Measurements from ENCODE around the gene PTOV1.

PTOV1 gene

DNA sequence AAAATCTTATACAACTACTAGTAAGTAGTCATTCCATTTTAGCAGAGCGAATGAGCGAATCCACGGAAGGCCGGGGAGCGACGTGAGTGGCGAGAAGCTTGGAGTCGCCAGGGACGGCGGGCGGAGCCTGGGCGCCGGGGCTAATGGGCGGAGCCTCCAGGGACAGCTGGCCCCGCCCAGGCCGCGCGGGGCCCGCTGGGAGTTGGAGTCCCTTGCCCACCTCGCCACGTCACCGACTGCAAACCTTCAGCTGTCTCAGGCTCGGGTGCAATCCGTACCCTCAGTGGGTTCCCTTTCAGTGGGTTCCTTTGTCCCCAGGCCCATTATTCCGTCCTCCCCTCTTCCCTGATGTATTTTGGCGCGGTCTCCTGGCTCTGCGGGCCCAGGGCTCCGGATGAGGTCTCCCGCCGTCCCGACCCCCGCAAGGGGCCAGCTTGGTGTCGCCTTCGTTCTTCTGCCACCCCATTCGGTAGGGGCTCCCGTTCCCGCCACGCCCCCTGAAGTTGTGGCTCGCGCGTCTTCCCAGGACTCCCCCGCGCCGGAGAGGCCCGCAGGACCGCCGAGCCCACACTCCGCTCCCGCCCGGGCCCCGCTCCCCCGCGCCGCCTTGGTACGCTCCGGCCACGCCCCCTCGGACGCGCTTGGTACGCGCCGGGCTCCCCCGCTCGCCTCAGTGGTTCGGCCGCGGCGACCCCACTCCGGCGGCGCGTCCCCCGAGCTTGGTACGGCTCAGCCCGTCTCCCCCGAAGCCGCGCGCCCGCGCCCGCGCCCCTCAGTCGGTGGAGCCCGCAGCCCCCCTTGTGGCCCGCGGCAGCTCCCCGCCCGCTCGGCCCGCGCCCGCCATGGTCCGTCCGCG is at the start of gene PTOV1:
Gene PTOV1 (plus strand): TSS at position 673 of the 856 bp plus-strand sequence.
- in situ Hi-C loops (cut with MboI; ENCODE audit: low sequenced_read_pairs) = no loop called here

DNA sequence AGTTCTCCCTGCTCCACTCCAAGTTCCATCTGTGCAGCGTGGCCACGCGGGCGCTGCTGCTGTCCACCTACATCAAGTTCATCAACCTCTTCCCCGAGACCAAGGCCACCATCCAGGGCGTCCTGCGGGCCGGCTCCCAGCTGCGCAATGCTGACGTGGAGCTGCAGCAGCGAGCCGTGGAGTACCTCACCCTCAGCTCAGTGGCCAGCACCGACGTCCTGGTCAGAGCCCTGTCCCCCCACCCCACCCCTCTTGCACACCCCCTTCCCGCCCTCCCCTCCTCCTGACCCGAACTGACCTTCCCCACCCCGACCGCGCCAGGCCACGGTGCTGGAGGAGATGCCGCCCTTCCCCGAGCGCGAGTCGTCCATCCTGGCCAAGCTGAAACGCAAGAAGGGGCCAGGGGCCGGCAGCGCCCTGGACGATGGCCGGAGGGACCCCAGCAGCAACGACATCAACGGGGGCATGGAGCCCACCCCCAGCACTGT is 49.5 kb upstream of the PTOV1 start:
- in situ Hi-C loops (cut with MboI; ENCODE audit: low sequenced_read_pairs) = no loop called here

DNA sequence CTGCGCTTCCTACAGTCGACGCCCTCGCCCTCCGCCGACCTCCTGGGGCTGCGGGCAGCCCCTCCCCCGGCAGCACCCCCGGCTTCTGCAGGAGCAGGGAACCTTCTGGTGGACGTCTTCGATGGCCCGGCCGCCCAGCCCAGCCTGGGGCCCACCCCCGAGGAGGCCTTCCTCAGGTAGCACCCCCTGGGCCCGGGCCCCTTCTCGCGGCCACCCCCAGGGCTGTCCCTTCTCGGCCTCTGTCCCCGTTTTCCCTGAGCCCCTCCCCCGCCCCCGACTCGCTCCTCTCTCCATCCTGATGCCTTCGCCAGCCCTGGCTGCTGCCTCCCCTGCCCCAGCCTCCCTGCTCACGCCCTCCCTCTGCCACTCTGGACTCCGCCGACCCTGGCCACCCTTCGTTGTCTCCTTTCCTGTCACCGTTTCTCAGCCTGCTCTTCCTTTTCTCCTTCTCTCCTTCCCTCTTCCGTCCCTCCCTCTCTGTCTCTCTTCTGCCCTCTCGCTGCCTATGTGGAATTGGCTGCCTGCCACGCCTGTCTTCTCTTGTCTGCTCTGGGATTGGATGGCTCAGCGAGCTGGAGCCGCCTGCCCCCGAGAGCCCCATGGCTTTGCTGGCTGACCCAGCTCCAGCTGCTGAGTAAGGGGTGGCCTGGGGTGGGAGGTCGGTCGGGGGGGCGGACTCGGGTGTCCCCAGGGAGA is 48.8 kb upstream of the PTOV1 start:
- in situ Hi-C loops (cut with MboI; ENCODE audit: low sequenced_read_pairs) = no loop called here

DNA sequence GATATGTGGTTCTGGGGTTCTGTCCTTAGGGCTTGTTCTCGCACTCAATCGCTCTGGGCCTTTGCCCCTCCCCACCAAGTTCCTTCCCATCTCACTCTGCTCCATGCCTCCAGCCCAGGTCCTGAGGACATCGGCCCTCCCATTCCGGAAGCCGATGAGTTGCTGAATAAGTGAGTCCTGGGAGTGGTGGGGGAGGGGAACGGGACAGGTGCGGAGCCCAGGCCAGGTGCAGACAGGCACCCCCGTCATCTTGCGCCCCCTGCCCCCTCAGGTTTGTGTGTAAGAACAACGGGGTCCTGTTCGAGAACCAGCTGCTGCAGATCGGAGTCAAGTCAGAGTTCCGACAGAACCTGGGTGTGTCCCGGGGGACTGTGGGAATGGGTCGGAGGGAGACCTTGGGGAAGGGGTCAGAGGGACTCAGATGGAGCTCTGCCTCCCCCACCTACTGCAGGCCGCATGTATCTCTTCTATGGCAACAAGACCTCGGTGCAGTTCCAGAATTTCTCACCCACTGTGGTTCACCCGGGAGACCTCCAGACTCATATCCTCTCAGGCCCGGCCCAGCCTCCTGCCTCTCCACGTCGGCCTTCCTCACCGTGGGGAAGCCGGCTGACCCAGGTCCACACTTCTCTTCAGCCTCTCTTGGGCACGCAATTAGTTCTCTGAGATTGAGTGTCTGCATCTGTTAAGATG is 48.0 kb upstream of the PTOV1 start:
- in situ Hi-C loops (cut with MboI; ENCODE audit: low sequenced_read_pairs) = no loop called here

DNA sequence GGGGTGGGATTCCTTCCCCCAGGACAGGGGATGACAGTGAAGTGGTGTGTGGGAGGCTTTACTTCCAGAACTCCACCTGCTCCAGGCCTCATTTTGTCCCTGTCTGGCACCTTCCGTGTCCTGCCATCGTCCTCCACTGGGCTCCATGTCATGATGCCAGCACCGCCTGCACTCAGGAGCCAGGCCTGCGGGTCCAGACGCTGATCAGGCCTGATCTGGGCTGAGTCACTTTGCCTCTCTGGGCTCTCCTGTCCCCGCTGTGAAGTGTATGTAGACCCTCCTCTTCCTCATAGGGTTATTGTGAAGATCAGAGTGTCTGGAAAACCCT is 47.5 kb upstream of the PTOV1 start:
- in situ Hi-C loops (cut with MboI; ENCODE audit: low sequenced_read_pairs) = no loop called here

DNA sequence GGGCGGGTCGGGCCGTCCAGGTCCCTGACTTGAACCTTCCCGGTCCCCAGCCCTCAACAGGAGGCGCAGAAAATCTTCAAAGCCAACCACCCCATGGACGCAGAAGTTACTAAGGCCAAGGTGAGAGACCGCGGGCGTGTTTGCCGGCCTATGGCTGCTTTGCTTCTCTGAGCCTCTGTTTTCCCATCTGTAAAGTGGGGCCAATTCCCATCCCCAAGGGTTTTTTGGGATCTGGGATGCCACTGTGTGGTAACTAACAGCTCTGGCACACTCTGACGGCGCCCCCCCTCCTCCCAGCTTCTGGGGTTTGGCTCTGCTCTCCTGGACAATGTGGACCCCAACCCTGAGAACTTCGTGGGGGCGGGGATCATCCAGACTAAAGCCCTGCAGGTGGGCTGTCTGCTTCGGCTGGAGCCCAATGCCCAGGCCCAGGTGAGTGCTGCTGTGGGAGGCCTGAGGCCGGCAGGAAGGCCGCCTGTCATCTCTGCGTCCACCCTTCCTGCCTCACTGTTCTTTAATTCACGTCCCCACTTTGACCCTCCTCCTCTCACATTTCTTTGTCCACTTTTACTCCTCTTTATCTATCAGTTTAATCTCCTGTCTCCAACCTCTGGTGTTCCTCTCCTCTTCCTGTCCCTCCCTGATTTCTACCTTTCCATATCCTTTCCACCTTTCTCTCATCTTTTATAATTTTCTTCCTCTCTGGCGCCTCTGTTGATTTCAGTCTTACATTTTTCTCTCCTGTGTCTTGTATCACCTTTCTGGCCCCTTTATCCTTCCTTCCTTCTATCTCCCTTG is 44.9 kb upstream of the PTOV1 start:
- in situ Hi-C loops (cut with MboI; ENCODE audit: low sequenced_read_pairs) = no loop called here

DNA sequence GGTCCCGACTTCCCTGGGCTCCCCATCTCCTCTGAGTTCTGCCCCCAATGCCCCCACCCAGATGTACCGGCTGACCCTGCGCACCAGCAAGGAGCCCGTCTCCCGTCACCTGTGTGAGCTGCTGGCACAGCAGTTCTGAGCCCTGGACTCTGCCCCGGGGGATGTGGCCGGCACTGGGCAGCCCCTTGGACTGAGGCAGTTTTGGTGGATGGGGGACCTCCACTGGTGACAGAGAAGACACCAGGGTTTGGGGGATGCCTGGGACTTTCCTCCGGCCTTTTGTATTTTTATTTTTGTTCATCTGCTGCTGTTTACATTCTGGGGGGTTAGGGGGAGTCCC is 44.4 kb upstream of the PTOV1 start:
- in situ Hi-C loops (cut with MboI; ENCODE audit: low sequenced_read_pairs) = no loop called here

DNA sequence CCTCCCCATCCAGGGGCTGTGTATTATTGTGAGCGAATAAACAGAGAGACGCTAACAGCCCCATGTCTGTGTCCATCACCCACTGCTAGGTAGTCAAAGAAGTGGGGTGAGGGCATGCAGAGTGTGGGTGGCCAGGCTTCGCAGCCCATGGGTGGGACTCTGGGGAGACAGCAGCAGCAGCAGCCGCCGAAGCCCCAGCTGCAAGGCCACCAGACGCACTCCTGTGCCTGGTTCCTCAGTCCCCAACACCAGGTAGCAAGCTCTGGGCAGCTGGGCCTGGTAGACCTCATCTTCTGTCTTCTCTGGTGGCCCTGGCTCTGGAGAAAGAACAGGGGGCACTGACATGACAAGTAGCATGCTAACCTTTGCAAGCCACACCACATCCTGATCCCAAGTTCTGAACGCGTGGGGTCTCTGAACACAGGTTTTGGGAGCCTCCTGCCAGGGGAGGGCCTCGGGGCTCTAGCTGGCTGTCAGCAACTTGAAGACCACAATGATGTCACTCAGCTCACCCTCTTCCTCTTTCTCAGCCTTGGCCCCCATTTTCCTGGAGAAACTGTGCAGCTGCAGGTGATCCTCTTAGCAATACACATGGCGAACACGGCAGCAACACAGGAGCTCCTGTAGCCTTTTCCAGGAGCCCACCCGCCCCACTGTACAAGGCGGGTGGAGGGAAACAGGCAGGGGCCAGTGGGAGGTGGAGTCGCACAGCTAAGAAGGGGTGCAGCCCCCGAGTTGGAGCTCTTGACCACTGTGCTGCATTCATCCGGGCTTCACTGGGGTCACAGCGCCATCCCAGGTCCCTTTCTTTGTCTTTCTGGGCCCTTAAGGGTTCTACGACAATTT is 43.7 kb upstream of the PTOV1 start:
- in situ Hi-C loops (cut with MboI; ENCODE audit: low sequenced_read_pairs) = no loop called here

DNA sequence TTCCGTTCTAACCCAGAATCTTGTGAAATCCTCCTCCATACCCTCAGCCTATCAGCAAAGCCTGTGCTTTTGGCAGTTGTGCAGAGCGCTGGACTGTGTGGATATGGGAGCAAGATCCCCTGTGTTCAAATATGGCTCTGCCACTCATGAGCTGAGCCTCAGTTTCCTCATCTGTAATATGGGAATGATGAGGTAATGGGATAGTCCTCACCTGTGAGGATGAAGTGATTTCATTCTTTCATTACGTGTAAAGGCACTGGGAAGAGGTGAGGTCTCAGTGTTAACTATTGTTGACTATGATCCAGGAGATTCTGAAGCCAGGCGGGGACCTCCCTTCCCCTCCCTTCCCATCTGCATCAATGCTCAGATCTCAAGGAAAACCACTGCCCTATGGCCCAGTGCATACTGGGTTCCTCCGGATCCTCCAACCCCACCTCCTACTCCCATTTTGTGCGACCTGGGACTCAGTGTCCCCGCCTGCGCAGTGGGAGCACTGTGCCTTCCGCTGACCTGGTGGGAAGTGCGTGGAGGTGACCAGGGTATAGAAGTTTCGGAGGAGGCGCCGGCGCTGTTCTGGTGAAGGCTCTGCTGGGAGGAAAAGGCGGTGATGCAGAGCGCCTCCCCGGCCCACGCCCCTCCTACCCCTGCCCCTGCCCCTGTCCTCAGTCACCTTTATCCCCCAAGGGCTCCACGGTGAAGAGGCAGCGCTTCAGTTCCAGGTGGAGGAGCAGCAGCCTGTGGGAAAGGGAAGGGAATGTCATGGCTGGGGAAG is 42.9 kb upstream of the PTOV1 start:
- in situ Hi-C loops (cut with MboI; ENCODE audit: low sequenced_read_pairs) = no loop called here

DNA sequence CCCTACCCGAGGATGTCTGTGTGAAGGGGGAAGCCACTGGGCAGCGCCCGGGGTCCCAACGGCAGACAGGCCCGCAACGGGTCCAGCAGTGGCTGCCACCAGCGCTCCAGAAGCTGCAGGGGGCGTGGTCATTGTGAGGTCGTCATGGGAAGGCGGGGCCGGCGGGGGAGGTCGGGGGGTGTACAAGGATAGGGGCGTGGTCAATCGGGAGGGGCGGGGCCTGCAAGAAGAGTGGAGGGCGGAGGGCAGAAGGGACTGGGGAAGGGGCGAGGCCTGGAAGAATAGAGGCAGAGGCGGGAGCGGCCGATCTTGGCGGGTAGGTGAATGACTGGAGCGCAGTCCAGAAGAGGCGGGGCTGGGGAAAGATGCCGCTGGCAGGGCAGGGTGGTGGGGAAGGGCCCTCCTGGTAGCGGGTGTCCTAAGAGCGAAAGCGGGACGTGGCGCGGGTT is 42.2 kb upstream of the PTOV1 start:
- in situ Hi-C loops (cut with MboI; ENCODE audit: low sequenced_read_pairs) = no loop called here

DNA sequence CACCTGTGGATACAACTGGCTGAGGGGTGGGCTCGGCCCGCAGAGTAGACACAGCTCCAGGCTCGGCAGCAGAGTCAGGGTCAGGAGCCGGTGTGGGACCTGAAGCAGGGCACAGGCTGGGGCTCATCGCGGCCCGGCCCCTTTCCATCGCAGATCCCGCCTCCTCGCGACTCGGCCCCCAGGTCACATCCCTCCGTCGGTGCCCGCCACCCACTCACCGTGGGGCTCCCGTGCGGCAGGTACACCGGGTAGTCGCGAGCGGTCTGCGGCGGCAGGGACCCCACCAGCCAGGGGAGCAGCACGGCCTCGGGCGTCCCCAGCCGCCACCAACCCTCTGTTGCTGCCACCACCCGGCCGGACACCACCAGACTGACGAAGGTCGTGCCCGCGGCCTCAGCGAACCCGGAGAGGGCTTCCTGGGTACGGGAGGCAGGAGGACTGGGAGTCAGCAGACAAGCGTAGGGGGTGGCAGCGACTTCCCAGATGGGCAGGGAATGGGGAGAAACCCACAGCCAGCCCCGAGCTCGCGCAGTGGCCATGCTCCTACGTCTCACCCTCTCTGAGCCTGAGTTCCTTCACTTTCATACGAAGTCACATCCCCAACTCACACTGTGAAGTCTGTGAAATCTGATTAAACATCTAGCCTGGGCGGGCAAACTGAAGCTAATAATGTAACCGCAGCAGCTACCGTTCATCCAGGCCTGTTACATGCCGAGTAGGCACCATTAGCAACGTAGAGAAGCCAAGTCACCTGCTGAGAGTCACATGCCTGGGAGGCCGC is 41.6 kb upstream of the PTOV1 start:
- in situ Hi-C loops (cut with MboI; ENCODE audit: low sequenced_read_pairs) = no loop called here

DNA sequence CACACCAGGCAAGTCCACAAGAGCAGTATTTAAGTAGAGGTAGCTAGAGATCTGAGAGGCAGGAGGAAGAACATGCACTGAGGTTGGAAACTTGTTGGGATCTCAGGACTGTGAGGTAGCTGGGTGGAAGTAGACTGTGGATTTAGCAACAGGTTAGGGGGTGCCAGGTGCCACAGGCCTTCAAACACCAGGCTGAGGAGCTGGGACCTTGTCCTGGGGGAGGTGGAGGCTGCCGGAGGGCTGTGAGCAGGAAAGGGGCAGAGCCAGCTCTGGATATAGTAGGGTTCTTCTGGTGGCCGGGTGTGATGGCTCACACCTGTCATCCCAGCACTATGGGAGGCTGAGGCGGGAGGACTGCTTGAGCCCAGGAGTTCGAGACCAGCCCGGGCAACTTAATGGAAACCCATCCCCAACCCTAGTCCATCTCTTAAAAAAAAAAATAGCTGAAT is 41.0 kb upstream of the PTOV1 start:
- in situ Hi-C loops (cut with MboI; ENCODE audit: low sequenced_read_pairs) = no loop called here

DNA sequence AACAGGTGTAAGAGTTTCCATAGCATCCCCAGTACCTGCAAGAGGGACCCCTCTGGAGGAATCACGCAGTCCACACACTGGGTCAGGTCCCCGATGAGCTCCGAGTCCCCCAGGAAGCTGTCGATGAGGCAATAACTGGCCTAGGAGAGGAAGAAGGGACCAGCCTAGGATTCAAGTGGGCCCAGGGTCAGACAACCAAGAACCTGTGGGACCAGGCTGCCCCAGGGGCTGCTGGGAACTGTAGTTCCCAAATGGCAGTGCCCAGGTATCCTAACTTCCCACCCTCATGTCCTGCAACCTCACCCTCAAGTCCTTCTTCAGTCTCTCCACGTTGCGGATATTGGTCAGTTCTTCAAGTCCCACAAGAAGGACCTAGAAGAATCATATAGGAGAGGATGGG is 39.6 kb upstream of the PTOV1 start:
- in situ Hi-C loops (cut with MboI; ENCODE audit: low sequenced_read_pairs) = no loop called here

DNA sequence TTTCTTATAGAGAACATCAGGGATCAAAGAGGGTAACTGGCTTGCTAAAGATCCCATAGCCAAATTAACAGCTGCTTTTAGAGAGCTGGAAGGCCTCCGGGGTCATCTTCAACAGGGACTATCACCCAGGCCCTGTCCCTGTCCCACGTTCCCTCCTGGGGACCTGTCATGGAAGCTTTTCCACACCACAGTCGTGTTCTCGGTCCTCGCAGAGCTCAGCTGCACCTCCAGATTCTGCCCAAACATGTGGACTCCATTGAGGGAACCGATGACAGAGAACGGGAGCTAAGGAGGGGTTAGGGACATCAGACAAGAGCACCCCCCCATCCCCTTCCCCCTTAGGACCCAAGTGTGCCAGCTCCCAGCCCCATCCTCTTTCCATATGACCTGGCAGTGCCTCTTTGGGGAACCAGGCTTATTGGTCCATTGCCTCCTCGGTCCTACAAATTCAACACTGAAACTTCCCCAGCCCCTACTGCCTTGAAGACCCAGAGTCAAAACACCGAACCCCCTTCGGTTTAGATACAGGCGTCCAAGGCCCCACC is 38.4 kb upstream of the PTOV1 start:
- in situ Hi-C loops (cut with MboI; ENCODE audit: low sequenced_read_pairs) = no loop called here

DNA sequence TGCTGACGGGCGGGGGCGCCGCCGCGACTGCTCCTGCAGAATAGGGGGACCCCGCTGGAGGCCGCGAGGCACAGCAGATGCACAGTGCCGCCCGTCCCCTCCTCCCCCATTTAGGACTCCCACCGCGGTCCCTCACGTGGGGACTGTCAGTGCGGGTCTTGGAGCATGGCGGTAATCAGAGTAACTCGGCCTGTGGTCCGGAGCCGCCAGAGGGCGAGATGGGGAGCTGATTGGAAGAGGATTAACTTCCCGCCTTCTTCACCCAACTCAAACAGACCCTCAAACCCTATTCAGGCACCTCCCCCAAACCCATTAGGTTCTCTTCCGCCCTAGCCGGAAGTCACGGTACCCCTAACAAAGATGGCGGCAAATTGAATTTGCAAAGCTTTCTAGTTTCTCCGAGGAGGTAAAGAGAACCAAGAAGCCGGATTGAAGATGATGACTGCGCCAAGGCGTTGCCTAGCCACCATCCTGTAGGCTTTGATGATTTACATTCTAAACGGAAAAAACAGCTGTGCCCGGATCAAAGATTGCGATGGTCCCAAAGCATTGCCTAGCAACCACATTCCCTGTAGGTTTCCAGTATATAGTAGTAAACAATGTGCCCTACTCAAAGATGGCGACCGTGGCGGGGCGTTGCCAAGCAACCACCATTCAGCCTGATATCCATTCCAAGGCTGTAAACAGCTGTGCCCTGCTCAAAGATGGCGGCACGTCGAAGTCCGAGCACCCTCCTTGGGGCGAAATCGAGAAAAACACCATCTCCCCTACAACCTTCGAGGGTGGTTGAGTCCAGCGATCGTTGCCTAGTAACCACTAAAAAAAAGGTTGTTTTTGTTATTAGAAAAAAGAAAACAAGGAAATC is 37.7 kb upstream of the PTOV1 start, which contains the start of gene FUZ:
Gene FUZ (minus strand): TSS at position 296 of the 865 bp plus-strand sequence. CDS start 186 bp downstream, at position 110.
- in situ Hi-C loops (cut with MboI; ENCODE audit: low sequenced_read_pairs) = no loop called here

DNA sequence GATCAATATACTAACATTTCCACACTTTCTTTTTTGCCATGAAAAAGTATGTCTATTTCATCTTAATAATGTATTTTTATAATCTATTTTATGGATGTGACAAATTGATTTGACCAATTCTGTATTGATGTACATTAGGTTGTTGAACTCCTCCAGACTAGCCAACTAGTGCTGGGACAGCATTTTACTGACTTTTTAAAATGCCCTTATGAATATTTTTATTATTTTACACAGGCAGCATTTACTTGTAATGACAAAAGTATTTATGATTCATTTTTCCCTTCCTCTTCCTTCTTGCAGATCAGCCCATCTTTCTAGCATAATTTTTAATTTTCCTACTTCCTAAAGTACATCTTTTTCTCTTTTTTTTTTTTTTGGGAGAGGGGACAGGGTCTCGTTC is 36.9 kb upstream of the PTOV1 start:
- in situ Hi-C loops (cut with MboI; ENCODE audit: low sequenced_read_pairs) = no loop called here

DNA sequence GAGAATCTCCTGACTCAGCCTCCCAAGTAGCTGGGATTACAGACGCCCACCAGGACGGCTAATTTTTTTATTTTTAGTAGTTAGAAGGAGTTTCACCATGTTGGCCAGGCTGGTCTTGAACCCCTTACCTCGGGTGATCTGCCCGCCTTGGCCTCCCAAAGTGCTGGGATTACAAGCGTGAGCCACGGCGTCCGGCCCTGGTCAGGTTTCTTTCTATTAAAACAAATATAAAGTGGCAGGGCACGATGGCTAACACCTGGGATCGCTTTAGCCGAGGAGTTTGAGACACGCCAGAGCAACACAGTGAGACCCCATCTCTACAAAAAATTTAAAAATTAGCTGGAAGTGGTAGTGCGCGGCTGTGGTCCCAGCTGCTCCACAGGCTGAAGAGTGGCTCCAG is 34.4 kb upstream of the PTOV1 start:
- in situ Hi-C loops (cut with MboI; ENCODE audit: low sequenced_read_pairs) = no loop called here
